ENCODE data around the gene TMEM120B. TPM values are rescaled to one million over a fixed set of nuclear protein-coding genes. Genes with fewer than 3 reads are reported as not detected.

Gene TMEM120B
- total and polyA plus RNA-seq, 2 of the 4 experiments (the other 2 are of a cell fraction) = 10.6 to 18.4 TPM

DNA sequence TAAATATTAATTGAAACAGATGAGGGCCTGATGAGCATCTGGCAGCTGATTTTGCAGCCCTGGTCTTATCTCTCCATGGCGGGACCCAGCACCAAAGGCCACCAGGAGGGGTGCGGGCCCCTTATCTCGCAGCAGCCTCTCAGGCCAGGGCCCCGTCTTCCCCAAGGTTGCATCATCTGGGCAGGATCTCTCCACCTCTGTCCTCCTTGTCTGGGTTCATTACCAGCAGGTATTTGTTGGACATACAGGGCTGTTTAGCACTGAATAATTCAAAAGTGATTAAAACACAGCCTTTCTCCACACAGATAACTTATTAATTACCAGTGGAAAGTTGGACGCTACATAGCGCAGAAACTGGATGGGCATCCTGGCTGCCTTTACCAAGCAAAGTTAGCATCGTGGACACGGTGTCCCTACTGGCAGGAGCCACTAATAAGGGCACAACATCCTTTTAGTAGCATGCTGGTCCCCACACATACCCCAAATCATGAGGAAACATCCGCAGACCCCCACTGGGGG is 25.8 kb downstream of the TMEM120B start:
- DNase-seq (no peak), ATAC-seq (ENCODE audit: low read depth) (no peak)
- peaks cover 3% of the 10 kb centered on the region; the same call in 1 of the 2 replicates for H4K20me1 ChIP-seq (ENCODE audit: insufficient read depth, low read length)
- H3K27me3 ChIP-seq (ENCODE audit: control insufficient read depth, insufficient read depth, low read length) = no peaks in the 10 kb centered on the region
- H3K36me3 ChIP-seq (ENCODE audit: control insufficient read depth, insufficient read depth, low read length) = peaks cover 2% of the 10 kb centered on the region
- H3K4ac ChIP-seq (ENCODE audit: low read depth, low read length) = no peak overlapping the region
- ChIA-PET POLR2A (ENCODE audit: unreplicated experiment) (no interaction called here), CTCF (no interaction called here)
- dilution Hi-C loops (cut with HindIII; ENCODE audit: low sequenced_read_pairs, unreplicated experiment) (no loop called here), in situ Hi-C loops (cut with MboI; ENCODE audit: low sequenced_read_pairs) (no loop called here), intact Hi-C loops (cut with micrococcal nuclease) (no loop called here)
- H3K23ac ChIP-seq (ENCODE audit: low read depth, low read length) = no peak overlapping the region
- no peak overlapping the region for H4K5ac ChIP-seq (ENCODE audit: low read depth, low read length)
- no peak overlapping the region for H4K91ac ChIP-seq (ENCODE audit: insufficient read depth, low read depth, low read length)
- H2BK15ac ChIP-seq (ENCODE audit: low read depth, low read length) = no peak overlapping the region
- no peak overlapping the region for H3K4me3 ChIP-seq (ENCODE audit: insufficient read depth, low read depth, low read length)
- no peak overlapping the region for H2AK9ac ChIP-seq (replicated peaks; ENCODE audit: low read depth, low read length, poor library complexity)
- H3K9me1 ChIP-seq (ENCODE audit: insufficient read depth, low read length) = no peaks in the 10 kb centered on the region
- TF ChIP-seq BHLHE40 (IDR thresholded peaks at IDR 0.05; ENCODE audit: low read depth, low read length) (no peak), NFE2L2 (IDR thresholded peaks at IDR 0.05; ENCODE audit: low read depth, low read length) (no peak), RCOR1 (IDR thresholded peaks at IDR 0.05; ENCODE audit: insufficient replicate concordance, low read length) (no peak), SMC3 (IDR thresholded peaks at IDR 0.05; ENCODE audit: low read depth, low read length) (no peak), POLR2A (IDR thresholded peaks at IDR 0.05; ENCODE audit: low read depth, low read length) (no peak), RFX5 (IDR thresholded peaks at IDR 0.05; ENCODE audit: low read depth, low read length) (no peak), MAZ (IDR thresholded peaks at IDR 0.05; ENCODE audit: borderline replicate concordance, low read depth, low read length) (no peak), CHD1 (IDR thresholded peaks at IDR 0.05; ENCODE audit: low read depth, low read length) (no peak), MAFK (IDR thresholded peaks at IDR 0.05; ENCODE audit: low read depth, low read length) (no peak), MXI1 (IDR thresholded peaks at IDR 0.05; ENCODE audit: borderline replicate concordance, low read depth, low read length) (no peak)
- TF ChIP-seq, protein P1, sequence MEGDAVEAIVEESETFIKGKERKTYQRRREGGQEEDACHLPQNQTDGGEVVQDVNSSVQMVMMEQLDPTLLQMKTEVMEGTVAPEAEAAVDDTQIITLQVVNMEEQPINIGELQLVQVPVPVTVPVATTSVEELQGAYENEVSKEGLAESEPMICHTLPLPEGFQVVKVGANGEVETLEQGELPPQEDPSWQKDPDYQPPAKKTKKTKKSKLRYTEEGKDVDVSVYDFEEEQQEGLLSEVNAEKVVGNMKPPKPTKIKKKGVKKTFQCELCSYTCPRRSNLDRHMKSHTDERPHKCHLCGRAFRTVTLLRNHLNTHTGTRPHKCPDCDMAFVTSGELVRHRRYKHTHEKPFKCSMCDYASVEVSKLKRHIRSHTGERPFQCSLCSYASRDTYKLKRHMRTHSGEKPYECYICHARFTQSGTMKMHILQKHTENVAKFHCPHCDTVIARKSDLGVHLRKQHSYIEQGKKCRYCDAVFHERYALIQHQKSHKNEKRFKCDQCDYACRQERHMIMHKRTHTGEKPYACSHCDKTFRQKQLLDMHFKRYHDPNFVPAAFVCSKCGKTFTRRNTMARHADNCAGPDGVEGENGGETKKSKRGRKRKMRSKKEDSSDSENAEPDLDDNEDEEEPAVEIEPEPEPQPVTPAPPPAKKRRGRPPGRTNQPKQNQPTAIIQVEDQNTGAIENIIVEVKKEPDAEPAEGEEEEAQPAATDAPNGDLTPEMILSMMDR (conservative IDR thresholded peaks at IDR 0.05; ENCODE audit: low read depth, low read length) = no peak
- TF ChIP-seq, protein P2, sequence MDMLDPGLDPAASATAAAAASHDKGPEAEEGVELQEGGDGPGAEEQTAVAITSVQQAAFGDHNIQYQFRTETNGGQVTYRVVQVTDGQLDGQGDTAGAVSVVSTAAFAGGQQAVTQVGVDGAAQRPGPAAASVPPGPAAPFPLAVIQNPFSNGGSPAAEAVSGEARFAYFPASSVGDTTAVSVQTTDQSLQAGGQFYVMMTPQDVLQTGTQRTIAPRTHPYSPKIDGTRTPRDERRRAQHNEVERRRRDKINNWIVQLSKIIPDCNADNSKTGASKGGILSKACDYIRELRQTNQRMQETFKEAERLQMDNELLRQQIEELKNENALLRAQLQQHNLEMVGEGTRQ (IDR thresholded peaks at IDR 0.05; ENCODE audit: low read depth, low read length) = no peak
- TF ChIP-seq, protein P3, sequence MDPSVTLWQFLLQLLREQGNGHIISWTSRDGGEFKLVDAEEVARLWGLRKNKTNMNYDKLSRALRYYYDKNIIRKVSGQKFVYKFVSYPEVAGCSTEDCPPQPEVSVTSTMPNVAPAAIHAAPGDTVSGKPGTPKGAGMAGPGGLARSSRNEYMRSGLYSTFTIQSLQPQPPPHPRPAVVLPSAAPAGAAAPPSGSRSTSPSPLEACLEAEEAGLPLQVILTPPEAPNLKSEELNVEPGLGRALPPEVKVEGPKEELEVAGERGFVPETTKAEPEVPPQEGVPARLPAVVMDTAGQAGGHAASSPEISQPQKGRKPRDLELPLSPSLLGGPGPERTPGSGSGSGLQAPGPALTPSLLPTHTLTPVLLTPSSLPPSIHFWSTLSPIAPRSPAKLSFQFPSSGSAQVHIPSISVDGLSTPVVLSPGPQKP (IDR thresholded peaks at IDR 0.05; ENCODE audit: borderline replicate concordance, low read depth, low read length) = no peak
- no peak overlapping the region for H3K4me2 ChIP-seq (ENCODE audit: low read depth, low read length)
- H2AFZ ChIP-seq (replicated peaks; ENCODE audit: low read length, poor library complexity) = no peak overlapping the region
- no peak overlapping the region for H3K27ac ChIP-seq (ENCODE audit: insufficient read depth, low read length)
- H4K8ac ChIP-seq (ENCODE audit: low read depth in 2 of 2, low read length in 2 of 2) = no peak overlapping the region
- H2BK5ac ChIP-seq (ENCODE audit: low read depth, low read length, poor library complexity, severe bottlenecking) = no peak overlapping the region
- WGBS, 2 experiments (ENCODE audit: extremely low coverage in 2 of 2, insufficient read length in 1 of 2) = 100% methylated on average over 1 of the region's 9 CpGs; no CpG with 5 or more reads in 1 of the 2 experiments
- no peaks in the 10 kb centered on the region for H3K9me3 ChIP-seq (ENCODE audit: control insufficient read depth, insufficient read depth, low read length)
- H3K9ac ChIP-seq (ENCODE audit: low read depth, low read length) = no peak overlapping the region
- BruUV-seq (replicated peaks) = no TSS peak
- no peak overlapping the region for H2AK5ac ChIP-seq (ENCODE audit: low read depth, low read length)
- H2BK120ac ChIP-seq (ENCODE audit: low read depth, low read length) = no peak overlapping the region
- H3K14ac ChIP-seq (replicated peaks; ENCODE audit: low read depth, low read length) = no peak overlapping the region
- H2BK20ac ChIP-seq (ENCODE audit: low read depth, low read length) = no peak overlapping the region
- H3K4me1 ChIP-seq (ENCODE audit: control insufficient read depth, insufficient read depth, low read length) = peaks cover 2% of the 10 kb centered on the region; the same call in 1 of the 2 replicates
- H3K56ac ChIP-seq (ENCODE audit: extremely low read depth, insufficient read depth, low read length) = no peak overlapping the region
- H3K79me1 ChIP-seq (ENCODE audit: low read depth in 1 of 2, low read length in 2 of 2) = peaks cover 16 to 31% of the 10 kb centered on the region in 2 experiments
- no peak overlapping the region for H3K18ac ChIP-seq (ENCODE audit: low read depth, low read length)

All from IMR-90 (cell line).